K562 (cell line): Measurements from ENCODE around the gene LSS. TPM values are rescaled to one million over a fixed set of nuclear protein-coding genes. Genes with fewer than 3 reads are reported as not detected.

Experiments used
- CBX8 ChIP-seq: fragments of 200-600 bp; sonication (generic); IDR thresholded peaks from 2 replicates; pipeline ENCODE4 v1.6.1; 2012; ENCODE audit warnings: borderline replicate concordance, mixed run types, low read depth, mild to moderate bottlenecking, moderate library complexity, mixed read lengths, low read length, control low read depth, inconsistent platforms; ENCODE audit not compliant: poor library complexity, severe bottlenecking; ENCODE audit errors: extremely low read depth
- CHCHD3 ChIP-seq: fragments of 250-450 bp; sonication (Bioruptor Pico); IDR thresholded peaks from 2 replicates; pipeline ENCODE4 v2.1.2; 2022; ENCODE audit warnings: mild to moderate bottlenecking
- DNMT1 ChIP-seq: fragments of 450-650 bp; IDR thresholded peaks from 2 replicates; pipeline ENCODE4 v1.6.1; 2016; ENCODE audit warnings: antibody characterized with exemption, mild to moderate bottlenecking
- GTF2F1 ChIP-seq: IDR thresholded peaks from 2 replicates; pipeline ENCODE4 v1.6.1; 2011; ENCODE audit warnings: low read depth, low read length, improper control_type of control experiment
- HDAC1 ChIP-seq, 2 experiments: fragments of 450-650 bp; IDR thresholded peaks; 2 replicates each; pipeline ENCODE4 v1.6.1; 2016 to 2017; ENCODE audit warnings: inconsistent platforms in 1 of 2, mild to moderate bottlenecking in 1 of 2, moderate library complexity in 1 of 2
- KDM5B ChIP-seq: fragments of 200-600 bp; sonication (generic); IDR thresholded peaks from 2 replicates; pipeline ENCODE4 v1.6.1; 2012; ENCODE audit warnings: low read depth, mild to moderate bottlenecking, moderate library complexity, low read length, control low read depth, inconsistent platforms; ENCODE audit not compliant: insufficient replicate concordance
- MAZ ChIP-seq, 2 experiments: fragments of 450-650 bp in 1 of 2; sonication (generic) in 1 of 2; formaldehyde crosslinking; IDR thresholded peaks in 1 of 2; conservative IDR thresholded peaks in 1 of 2; 2 replicates each; pipeline versions ENCODE4 v1.4.0 to v1.5.0; 2020; ENCODE audit warnings: mild to moderate bottlenecking in 1 of 2, missing genetic modification reagents in 1 of 2
- MXI1 ChIP-seq: IDR thresholded peaks from 2 replicates; pipeline ENCODE4 v1.6.1; 2011; ENCODE audit warnings: low read depth, mild to moderate bottlenecking, improper control_type of control experiment, low read length
- NFRKB ChIP-seq: fragments of 450-650 bp; IDR thresholded peaks from 2 replicates; pipeline ENCODE4 v1.6.1; 2016; ENCODE audit warnings: low read depth
- PTTG1 ChIP-seq: fragments of 450-650 bp; IDR thresholded peaks from 2 replicates; pipeline ENCODE4 v1.6.1; 2016; ENCODE audit warnings: low read depth, mild to moderate bottlenecking, missing genetic modification characterization, missing compliant biosample characterization
- SIN3A ChIP-seq, 2 experiments: fragments of 150-350 bp in 1 of 2; IDR thresholded peaks; 2 replicates each; pipeline ENCODE4 v1.6.1; 2011 to 2016; ENCODE audit warnings: borderline replicate concordance in 2 of 2, low read depth in 2 of 2, low read length in 2 of 2, mild to moderate bottlenecking in 2 of 2, moderate library complexity in 2 of 2; ENCODE audit not compliant: control insufficient read depth in 1 of 2
- SREBF1 ChIP-seq: fragments of 150-350 bp; IDR thresholded peaks from 2 replicates; pipeline ENCODE4 v1.6.1; 2014; ENCODE audit warnings: antibody characterized with exemption, low read depth, low read length, borderline replicate concordance
- TEAD1 ChIP-seq, 2 experiments: fragments of 450-650 bp in 1 of 2; sonication (generic) in 1 of 2; formaldehyde crosslinking; IDR thresholded peaks; 2 replicates each; pipeline versions ENCODE4 v1.4.0 to v1.8.0; 2020 to 2022; ENCODE audit warnings: mild to moderate bottlenecking in 2 of 2, missing genetic modification reagents in 1 of 2
- ZC3H11A ChIP-seq: IDR thresholded peaks from 2 replicates; pipeline ENCODE4 v1.6.1; 2012; ENCODE audit warnings: low read depth, low read length, improper control_type of control experiment
- polyA plus RNA-seq, 8 experiments: library from polyadenylated mRNA; depleted of rRNA in 4 of 8; stranded (reverse) in 5 of 8; unstranded in 3 of 8; fragments of >200 nt; fragmentation: Nextera tagmentation in 2 of 8; fragmentation: Illumina TruSeq in 1 of 8; extraction: Ambion mirVana in 2 of 8; extraction: Trizol in 1 of 8; gene quantifications; 2 replicates each; pipeline versions ENCODE4 v1.2.1 to v1.2.3, GENCODE V29; 2011 to 2014; ENCODE audit warnings: inconsistent platforms in 1 of 8, missing spikeins in 1 of 8
- total RNA-seq, 7 experiments: library from RNA; depleted of rRNA in 6 of 7; stranded (reverse); fragments of >200 nt in 6 of 7; fragmentation: Illumina TruSeq in 2 of 7; extraction: Trizol in 2 of 7; gene quantifications; 2 replicates each; pipeline versions ENCODE4 v1.2.1 to v1.2.3, GENCODE V29; 2011 to 2021; ENCODE audit warnings: low replicate concordance in 1 of 7
- TF ChIP-seq, protein P1 (sequence below): IDR thresholded peaks from 3 replicates; pipeline ENCODE4 v1.6.1; 2011; ENCODE audit warnings: borderline replicate concordance, mild to moderate bottlenecking, moderate library complexity; ENCODE audit not compliant: insufficient read length; ENCODE audit errors: extremely low read depth
- TF ChIP-seq, protein P2 (sequence below): sonication (generic); formaldehyde crosslinking; IDR thresholded peaks from 2 replicates; pipeline ENCODE4 v1.8.1; 2023; ENCODE audit warnings: mild to moderate bottlenecking, missing genetic modification reagents, moderate library complexity

The LSS gene
- total and polyA plus RNA-seq, 9 of the 15 experiments (the other 6 are each of a cell fraction or from before 2014, with no cell fraction given): 2.2 to 89.5 (median 37.4) TPM

- TF ChIP-seq PTTG1 (tag): no peak
- TF ChIP-seq KDM5B: peak; percentile 31
- peak; percentile 74; the same call in 1 of the 2 replicates for TF ChIP-seq MXI1
- TF ChIP-seq HDAC1 (IDR thresholded peaks at IDR 0.05): peak in 1 of 2 experiments; percentile 95; a peak in 2 of 4 replicates
- TF ChIP-seq SREBF1: peak; percentile 74; the same call in 1 of the 2 replicates
- peak; percentile 39 to 89 for TF ChIP-seq MAZ (CRISPR knock-in tag; conservative IDR thresholded peaks at IDR 0.05 in 1 of 2, IDR thresholded peaks at IDR 0.05 in 1 of 2)
- TF ChIP-seq, protein P1, sequence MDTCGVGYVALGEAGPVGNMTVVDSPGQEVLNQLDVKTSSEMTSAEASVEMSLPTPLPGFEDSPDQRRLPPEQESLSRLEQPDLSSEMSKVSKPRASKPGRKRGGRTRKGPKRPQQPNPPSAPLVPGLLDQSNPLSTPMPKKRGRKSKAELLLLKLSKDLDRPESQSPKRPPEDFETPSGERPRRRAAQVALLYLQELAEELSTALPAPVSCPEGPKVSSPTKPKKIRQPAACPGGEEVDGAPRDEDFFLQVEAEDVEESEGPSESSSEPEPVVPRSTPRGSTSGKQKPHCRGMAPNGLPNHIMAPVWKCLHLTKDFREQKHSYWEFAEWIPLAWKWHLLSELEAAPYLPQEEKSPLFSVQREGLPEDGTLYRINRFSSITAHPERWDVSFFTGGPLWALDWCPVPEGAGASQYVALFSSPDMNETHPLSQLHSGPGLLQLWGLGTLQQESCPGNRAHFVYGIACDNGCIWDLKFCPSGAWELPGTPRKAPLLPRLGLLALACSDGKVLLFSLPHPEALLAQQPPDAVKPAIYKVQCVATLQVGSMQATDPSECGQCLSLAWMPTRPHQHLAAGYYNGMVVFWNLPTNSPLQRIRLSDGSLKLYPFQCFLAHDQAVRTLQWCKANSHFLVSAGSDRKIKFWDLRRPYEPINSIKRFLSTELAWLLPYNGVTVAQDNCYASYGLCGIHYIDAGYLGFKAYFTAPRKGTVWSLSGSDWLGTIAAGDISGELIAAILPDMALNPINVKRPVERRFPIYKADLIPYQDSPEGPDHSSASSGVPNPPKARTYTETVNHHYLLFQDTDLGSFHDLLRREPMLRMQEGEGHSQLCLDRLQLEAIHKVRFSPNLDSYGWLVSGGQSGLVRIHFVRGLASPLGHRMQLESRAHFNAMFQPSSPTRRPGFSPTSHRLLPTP: no peak
- no peak for TF ChIP-seq GTF2F1
- TF ChIP-seq SIN3A (IDR thresholded peaks at IDR 0.05; ENCODE audit: borderline replicate concordance in 2 of 2, control insufficient read depth in 1 of 2, low read depth in 2 of 2, low read length in 2 of 2): peak; percentile 87 to 97; a peak in 3 of 4 replicates
- no peak for TF ChIP-seq CBX8
- no peak for TF ChIP-seq DNMT1
- TF ChIP-seq CHCHD3 (CRISPR knock-in tag): no peak
- TF ChIP-seq TEAD1 (CRISPR knock-in tag; IDR thresholded peaks at IDR 0.05): 0 out of 4 replicates have a peak, but pooled peaks of 1 of the 2 experiments have one; percentile 9
- no peak for TF ChIP-seq NFRKB
- TF ChIP-seq ZC3H11A: no peak
- TF ChIP-seq, protein P2, sequence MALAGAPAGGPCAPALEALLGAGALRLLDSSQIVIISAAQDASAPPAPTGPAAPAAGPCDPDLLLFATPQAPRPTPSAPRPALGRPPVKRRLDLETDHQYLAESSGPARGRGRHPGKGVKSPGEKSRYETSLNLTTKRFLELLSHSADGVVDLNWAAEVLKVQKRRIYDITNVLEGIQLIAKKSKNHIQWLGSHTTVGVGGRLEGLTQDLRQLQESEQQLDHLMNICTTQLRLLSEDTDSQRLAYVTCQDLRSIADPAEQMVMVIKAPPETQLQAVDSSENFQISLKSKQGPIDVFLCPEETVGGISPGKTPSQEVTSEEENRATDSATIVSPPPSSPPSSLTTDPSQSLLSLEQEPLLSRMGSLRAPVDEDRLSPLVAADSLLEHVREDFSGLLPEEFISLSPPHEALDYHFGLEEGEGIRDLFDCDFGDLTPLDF (CRISPR knock-in tag): peak; percentile 41; the same call in 1 of the 2 replicates
Measured at GRCh38 chr21:46228345-46229051, at the start of gene LSS (continued).
